Testis (tissue), 2 donors: ENCODE data around the gene ARL10.

Source experiments
- POLR2A ChIP-seq: fragments of 450-650 bp; IDR thresholded peaks from one replicate; pipeline ENCODE4 v1.6.1; 2017; ENCODE audit warnings: antibody characterized with exemption, mild to moderate bottlenecking, moderate library complexity
- TF ChIP-seq, protein P1 (sequence below), 3 experiments: fragments of 450-650 bp in 2 of 3; fragments of 200-600 bp in 1 of 3; sonication (generic) in 1 of 3; IDR thresholded peaks; one replicate each; pipeline ENCODE4 v1.5.1; 2016 to 2019; ENCODE audit warnings: antibody characterized with exemption in 3 of 3, mild to moderate bottlenecking in 2 of 3, moderate library complexity in 1 of 3

DNA sequence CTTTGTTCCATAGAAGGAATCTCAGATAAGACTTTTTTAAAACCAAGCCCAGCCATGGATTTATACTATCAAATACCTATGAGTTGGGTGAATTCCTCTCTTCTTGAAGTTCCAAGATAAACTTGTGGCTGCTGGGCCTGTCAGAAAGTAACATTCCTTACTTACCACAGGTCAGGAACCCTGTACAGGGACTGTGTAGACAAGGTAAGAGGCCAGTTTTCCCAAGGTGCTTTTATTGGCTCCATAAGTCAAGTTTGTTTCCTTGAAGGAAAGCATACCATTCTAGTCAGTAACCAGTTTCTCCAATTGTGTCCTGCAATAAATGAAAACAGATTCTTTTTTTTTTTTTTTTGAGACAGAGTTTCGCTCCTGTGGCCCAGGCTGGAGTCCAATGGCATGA, 59.9 kb downstream of the ARL10 start:
- TF ChIP-seq POLR2A, result no peak
- TF ChIP-seq, protein P1, sequence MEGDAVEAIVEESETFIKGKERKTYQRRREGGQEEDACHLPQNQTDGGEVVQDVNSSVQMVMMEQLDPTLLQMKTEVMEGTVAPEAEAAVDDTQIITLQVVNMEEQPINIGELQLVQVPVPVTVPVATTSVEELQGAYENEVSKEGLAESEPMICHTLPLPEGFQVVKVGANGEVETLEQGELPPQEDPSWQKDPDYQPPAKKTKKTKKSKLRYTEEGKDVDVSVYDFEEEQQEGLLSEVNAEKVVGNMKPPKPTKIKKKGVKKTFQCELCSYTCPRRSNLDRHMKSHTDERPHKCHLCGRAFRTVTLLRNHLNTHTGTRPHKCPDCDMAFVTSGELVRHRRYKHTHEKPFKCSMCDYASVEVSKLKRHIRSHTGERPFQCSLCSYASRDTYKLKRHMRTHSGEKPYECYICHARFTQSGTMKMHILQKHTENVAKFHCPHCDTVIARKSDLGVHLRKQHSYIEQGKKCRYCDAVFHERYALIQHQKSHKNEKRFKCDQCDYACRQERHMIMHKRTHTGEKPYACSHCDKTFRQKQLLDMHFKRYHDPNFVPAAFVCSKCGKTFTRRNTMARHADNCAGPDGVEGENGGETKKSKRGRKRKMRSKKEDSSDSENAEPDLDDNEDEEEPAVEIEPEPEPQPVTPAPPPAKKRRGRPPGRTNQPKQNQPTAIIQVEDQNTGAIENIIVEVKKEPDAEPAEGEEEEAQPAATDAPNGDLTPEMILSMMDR (IDR thresholded peaks at IDR 0.05), result no peak
